Measurements from ENCODE around the gene PCBP1.
"Not testable (repeated sequence)": the region's sequence is repeated elsewhere in the genome, so short reads cannot be mapped to it uniquely, and the experiment has no call there.

Gene PCBP1

DNA sequence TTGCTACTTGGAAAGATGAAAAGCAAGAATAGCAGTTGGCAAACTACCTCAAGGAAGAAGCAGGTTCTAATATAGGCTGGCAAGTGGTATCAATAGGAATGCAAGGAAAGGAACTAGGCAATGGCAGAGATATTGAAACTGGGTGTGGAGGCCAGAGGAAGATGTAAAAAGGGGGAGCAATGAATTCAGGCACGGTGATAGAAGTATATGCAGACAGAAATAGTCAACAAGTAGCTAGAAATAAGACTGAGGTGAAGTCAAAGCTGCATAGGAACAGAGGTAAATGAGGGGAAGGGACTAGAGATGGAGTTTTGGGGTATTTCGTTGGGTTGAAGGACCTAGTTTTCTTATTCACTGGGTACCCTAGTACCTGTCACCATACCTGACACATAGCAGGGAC, 4.1 kb downstream of the PCBP1 start:
- H3K4me3 ChIP-seq (ENCODE audit: low read length) = no peak overlapping the region
- no peak for DNase-seq (ENCODE audit: low read depth)

DNA sequence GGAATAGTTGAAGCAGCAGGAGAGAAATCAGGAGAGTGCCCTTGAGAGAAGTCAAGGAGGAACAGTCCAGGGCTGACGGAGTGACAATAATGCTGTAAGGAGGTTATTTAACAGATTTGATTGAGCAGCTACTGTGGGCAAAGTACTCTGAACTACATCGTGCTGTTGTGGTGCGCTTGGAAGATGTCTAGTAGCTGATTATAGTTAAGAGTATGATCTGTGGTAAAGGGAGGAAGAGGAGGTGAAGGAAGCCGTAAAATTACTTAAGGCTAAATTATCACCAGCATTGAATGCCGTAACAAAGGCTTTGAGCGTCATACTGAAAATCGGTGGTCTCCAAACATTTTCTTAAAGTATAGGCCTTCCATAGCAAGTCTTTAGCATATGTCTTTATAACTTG, 4.5 kb downstream of the PCBP1 start:
- TF ChIP-seq, protein P1, sequence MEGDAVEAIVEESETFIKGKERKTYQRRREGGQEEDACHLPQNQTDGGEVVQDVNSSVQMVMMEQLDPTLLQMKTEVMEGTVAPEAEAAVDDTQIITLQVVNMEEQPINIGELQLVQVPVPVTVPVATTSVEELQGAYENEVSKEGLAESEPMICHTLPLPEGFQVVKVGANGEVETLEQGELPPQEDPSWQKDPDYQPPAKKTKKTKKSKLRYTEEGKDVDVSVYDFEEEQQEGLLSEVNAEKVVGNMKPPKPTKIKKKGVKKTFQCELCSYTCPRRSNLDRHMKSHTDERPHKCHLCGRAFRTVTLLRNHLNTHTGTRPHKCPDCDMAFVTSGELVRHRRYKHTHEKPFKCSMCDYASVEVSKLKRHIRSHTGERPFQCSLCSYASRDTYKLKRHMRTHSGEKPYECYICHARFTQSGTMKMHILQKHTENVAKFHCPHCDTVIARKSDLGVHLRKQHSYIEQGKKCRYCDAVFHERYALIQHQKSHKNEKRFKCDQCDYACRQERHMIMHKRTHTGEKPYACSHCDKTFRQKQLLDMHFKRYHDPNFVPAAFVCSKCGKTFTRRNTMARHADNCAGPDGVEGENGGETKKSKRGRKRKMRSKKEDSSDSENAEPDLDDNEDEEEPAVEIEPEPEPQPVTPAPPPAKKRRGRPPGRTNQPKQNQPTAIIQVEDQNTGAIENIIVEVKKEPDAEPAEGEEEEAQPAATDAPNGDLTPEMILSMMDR (conservative IDR thresholded peaks at IDR 0.05; ENCODE audit: low read depth, low read length) = no peak
- DNase-seq (ENCODE audit: low read depth) = no peak
- H3K4me3 ChIP-seq (ENCODE audit: low read length) = no peak overlapping the region

More for the DNA sequence above, 4.1 kb downstream of the PCBP1 start:
- TF ChIP-seq, protein P1 (conservative IDR thresholded peaks at IDR 0.05; ENCODE audit: low read depth, low read length) = no peak

DNA sequence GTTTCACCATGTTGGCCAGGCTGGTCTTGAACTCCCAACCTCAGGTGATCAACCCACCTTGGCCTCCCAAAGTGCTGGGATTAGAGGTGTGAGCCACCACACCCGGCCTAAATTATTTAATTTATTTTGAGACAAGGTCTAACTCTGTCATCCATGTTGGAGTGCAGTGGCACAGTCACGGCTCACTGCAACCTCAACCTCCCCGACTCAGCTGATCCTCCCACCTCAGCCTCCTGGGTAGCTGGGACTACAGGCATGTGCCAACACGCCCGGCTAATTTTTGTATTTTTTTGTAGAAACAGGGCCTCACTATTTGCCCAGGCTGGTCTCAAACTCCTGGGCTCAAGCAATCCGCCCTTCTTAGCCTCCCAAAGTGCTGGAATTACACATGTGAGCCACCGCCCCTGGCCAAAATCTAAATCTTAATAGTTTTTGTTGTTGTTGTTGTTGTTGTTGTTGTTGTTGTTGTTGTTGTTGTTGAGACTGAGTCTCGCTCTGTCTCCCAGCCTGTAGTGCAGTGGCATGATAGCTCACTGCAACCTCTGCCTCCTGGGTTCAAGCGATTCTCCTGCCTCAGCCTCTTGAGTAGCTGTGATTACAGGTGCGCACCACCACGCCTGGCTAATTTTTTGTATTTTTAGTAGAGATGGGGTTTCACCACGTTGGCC, 5.4 kb downstream of the PCBP1 start:
- not testable (repeated sequence) for H3K4me3 ChIP-seq (ENCODE audit: low read length); DNase-seq (ENCODE audit: low read depth)

DNA sequence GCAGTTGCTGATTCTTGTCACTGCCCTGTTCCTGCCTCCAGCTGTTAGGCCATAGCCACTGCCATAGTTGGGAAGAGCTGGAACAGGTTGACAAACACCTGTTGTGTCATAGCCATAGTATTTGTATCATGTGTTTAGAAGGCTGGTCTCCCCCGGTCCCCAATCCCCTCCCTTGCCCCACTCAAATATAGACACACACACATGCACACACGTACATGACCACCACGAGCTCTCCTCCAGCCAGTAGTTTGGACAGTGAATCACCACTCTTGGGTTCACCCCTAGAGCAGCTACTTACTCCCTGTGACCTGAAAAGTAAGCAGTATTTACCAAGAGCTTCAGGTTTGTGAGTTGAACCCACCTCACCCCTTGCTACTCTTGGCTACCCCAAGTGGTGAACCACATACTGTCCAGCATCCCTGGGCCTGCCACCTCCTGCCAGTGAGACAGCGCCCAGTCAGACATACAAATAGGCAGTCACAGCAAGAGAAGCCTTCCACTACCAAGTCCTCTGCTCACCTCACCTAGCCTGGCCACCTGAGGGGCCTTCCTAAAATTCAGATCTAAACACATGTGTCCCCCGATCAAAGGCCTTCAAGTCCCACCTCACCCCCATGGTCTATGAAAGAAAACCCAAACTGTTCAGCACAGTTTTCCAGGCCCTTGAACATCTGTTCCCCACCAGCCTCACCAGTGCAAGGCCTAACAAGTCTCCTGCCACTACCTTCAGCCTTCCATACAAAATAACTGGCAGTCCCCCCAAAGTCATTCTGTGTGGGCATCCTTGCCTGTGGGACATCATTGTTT, 7.1 kb downstream of the PCBP1 start:
- DNase-seq (ENCODE audit: low read depth) = no peak
- TF ChIP-seq, protein P1 (conservative IDR thresholded peaks at IDR 0.05; ENCODE audit: low read depth, low read length) = no peak
- H3K4me3 ChIP-seq (ENCODE audit: low read length) = no peak overlapping the region

DNA sequence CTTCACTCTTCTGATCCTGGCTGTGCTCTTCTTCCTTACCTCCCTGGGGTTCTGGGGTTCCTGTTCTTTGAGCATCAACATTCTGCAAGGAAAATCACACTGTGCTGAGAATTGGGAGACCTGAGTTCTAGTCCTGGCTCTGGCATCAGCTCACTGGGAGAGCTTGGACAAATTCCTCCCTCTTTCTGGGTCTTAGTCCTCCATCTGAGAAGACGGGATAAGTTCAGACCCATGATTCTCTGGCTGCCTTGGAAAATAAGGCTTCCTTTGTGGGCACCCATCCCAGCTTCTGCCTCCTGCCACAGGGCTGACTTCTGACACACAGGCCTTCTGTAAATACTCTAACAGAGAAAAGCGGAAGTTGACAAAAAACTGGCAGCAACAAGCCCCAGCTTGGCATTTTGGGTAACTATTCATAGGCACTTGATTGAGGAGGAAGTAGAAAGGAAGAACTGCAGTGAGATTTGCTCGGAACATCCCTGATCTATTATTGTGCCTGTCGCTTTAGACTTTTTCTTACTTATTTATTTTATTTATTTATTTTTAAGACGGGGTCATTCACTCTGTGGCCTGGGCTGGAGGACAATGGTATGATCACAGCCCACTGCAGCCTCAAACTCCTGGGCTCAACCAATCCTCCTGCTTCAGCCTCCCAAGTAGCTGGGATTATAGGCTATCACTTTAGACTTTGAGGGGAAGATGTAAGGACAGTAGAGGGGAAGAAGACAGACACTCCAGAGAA, 7.9 kb downstream of the PCBP1 start:
- H3K4me3 ChIP-seq (ENCODE audit: low read length) = no peak overlapping the region
- TF ChIP-seq, protein P1 (conservative IDR thresholded peaks at IDR 0.05; ENCODE audit: low read depth, low read length) = no peak
- no peak for DNase-seq (ENCODE audit: low read depth)

DNA sequence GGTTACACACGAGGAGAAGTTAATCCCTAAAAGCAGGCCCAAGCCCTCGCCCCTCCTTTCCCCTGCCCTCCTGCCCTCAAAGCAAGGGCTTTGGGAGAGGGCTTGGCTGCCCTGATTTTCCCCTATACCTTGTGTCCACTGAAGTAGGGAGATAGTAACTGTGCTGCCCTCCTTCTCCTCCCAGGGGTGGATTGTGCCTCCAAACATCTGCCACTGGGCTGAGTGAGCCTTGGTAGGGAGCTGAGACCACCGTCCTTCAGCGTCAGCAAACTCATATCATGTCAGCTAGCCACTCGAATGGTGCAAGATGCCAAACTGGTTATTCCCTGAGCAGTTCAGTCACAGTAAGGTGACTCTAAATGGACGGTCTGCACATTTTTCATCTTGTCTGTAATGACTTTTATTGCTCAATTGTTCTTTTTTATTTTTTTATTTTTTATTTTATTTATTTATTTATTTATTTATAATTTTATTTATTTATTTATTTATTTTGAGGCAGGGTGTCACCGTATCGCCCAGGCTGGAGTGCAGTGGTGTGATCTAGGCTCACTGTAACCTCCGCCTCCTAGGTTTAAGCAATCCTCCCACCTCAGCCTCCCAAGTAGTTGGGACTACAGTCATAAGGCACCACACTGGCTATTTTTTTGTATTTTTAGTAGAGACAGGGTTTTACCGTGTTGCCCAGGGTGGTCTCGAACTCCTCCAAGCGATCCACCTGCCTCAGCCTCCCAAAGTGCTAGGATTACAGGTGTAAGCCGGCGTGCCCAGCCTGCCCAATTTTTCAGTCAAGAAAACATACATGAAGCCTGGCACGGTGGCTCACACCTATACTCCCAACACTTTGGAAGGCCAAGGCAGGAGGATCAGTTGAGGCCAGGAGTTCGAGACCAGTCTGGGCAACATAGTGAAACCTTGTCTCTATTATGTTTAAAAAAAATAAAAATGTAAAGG, 8.7 kb downstream of the PCBP1 start:
- DNase-seq (ENCODE audit: low read depth) = no peak
- TF ChIP-seq, protein P1 (conservative IDR thresholded peaks at IDR 0.05; ENCODE audit: low read depth, low read length) = no peak
- no peak overlapping the region for H3K4me3 ChIP-seq (ENCODE audit: low read length)

Data from retinal pigment epithelial cell (primary cell).